SJSA1 (cell line): ENCODE measurements around the gene CAMTA1. TPM values are rescaled to one million over a fixed set of nuclear protein-coding genes. Genes with fewer than 3 reads are reported as not detected.
A peak's percentile ranks its signal among the peaks of the same experiment; 100 is the strongest.
"Not testable (repeated sequence)": the region's sequence is repeated elsewhere in the genome, so short reads cannot be mapped to it uniquely, and the experiment has no call there.

ENCODE experiments used
- DNase-seq, 2 experiments: peaks; one replicate each; pipeline ENCODE4 v3.0.0-alpha.2; 2015 to 2020; ENCODE audit warnings: low spot score in 2 of 2, low read depth in 1 of 2
- H3K27ac ChIP-seq: fragments of 250-450 bp; sonication (Bioruptor Pico); 2 replicates; pipeline ENCODE4 v1.5.1; 2020; ENCODE audit warnings: mild to moderate bottlenecking, moderate library complexity
- H3K27me3 ChIP-seq: fragments of 250-450 bp; sonication (Bioruptor Pico); replicated peaks from 2 replicates; pipeline ENCODE4 v1.5.1; 2020; ENCODE audit warnings: mild to moderate bottlenecking, moderate library complexity
- H3K36me3 ChIP-seq: fragments of 250-450 bp; sonication (Bioruptor Pico); 2 replicates; pipeline ENCODE4 v1.5.1; 2020; ENCODE audit warnings: mild to moderate bottlenecking
- H3K4me1 ChIP-seq: fragments of 250-450 bp; sonication (Bioruptor Pico); replicated peaks from 2 replicates; pipeline ENCODE4 v1.6.1; 2021; ENCODE audit warnings: mild to moderate bottlenecking
- H3K4me3 ChIP-seq: fragments of 250-450 bp; sonication (Bioruptor Pico); 2 replicates; pipeline ENCODE4 v1.5.1; 2020; ENCODE audit warnings: mild to moderate bottlenecking
- H3K9me3 ChIP-seq: fragments of 250-450 bp; sonication (Bioruptor Pico); replicated peaks from 2 replicates; pipeline ENCODE4 v1.5.1; 2020; ENCODE audit warnings: mild to moderate bottlenecking
- total RNA-seq: library from RNA; depleted of rRNA; stranded (reverse); fragments of >200 nt; shearing (Covaris generic); gene quantifications from 2 replicates; pipeline ENCODE4 v1.2.3, GENCODE V29; 2014

CAMTA1 gene
- total RNA-seq, 1 experiment from 2014 or later: 136 TPM

DNA sequence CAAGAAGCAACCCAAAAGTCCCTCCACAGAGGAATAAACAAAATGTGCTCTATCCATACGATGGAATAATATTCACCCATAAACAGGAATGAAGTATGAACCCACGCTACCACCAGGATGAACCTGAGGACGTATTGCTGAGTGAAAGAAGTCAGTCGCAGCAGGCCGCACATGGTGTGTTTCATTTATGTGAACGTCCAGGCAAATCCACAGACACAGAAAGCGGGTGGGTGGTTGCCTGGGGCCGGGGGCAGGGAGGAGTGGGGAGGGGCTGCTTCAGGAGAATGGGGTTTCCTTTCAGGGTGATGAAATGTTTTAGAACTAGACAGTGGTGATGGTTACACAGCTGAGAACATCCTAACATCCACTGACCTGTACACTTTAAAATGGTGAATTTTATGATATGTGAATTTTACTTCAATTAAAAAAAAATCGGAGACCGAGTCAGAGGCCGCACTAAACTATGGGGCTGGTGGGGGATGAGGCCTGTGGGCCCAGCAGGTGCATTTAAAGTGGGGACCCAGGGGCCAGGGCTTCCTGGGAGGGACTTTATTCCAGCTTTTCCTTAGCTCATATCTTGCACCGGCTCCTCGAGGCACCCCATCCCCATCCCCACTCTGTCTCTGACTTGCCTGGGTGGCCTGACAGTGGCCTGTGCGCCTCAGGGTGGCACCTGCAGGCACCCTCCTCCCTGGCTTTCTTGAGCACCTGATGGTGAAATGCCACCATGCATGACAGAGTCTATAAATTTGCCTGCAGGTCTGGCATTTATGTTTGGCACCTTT, 593.3 kb downstream of the CAMTA1 start:
- Histone ChIP-seq H3K27me3 (no peaks in the 10 kb centered on the region), H3K4me1 (no peaks in the 10 kb centered on the region), H3K27ac (no peak overlapping the region), H3K4me3 (no peak overlapping the region), H3K9me3 (no peaks in the 10 kb centered on the region), H3K36me3 (no peaks in the 10 kb centered on the region)
- DNase-seq: peak in 1 of 2 experiments; percentile 25

DNA sequence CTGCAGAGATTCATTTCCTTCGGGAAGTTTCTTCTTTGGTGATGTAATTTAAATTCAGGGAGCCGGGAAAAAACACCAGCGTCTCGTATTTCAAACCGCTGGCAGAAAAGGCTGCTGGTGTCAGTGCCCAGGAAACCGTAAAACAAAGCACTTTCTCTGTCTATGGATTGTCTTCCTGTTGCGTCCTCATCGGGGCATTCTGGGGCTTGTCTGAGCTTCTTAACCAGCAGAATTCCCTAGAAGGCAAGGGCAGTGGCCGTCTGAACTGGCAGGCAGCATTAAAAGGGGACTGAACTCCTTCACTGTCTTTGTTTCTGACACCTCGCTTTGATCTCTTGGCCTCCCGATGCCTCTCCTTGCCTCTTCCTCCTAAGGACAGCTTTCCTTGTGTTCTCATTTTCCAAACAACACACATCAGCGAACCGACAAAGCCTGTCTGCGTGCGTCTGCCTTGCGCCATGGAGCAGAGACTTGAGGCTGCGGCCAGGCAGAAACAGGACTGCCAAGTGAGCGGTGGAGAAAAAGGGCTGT, 594.3 kb downstream of the CAMTA1 start:
- H3K27me3 ChIP-seq: no peaks in the 10 kb centered on the region
- no peaks in the 10 kb centered on the region for H3K36me3 ChIP-seq
- no peak overlapping the region for H3K4me3 ChIP-seq
- H3K27ac ChIP-seq: no peak overlapping the region
- H3K9me3 ChIP-seq: no peaks in the 10 kb centered on the region
- DNase-seq: peak in 1 of 2 experiments; percentile 33
- no peaks in the 10 kb centered on the region for H3K4me1 ChIP-seq

DNA sequence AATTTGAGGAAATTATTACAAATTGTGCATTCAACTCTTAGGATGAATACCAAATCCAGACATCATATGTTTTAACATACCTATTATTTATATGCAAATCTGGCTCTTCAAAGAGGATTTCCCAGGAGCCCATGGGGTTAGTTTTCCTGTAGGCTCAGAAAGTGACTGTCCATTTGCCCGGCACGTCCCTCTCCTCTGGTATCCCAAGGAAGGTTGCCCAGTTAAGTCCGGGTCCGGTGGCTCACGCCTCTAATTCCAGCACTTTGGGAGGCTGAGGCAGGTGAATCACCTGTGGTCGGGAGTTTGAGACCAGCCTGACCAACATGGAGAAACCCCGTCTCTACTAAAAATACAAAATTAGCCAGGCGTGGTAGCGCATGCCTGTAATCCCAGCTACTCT, 594.8 kb downstream of the CAMTA1 start:
- not testable (repeated sequence) for H3K9me3 ChIP-seq, H3K36me3 ChIP-seq, H3K4me1 ChIP-seq, H3K27me3 ChIP-seq, H3K4me3 ChIP-seq, H3K27ac ChIP-seq
- DNase-seq: peak in 1 of 2 experiments; percentile 29

DNA sequence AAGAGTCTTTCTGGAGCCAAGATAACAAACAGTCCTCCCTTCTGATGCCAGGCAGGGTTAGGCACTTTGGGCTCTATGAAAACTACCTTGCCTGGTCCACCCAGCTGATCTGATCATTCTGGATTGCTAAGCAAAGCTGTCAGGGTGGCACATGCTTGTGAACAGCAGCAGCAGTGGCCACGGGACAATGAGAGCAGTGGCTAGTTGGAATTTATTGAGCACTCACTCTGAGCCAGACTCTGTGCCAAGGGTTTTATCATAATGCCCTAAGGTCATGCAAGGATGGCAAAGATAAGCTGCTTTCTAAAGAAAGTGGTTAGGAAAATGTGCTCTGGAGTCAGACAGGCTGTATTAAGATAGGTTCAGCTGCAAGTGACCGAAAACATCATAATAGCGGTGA, 595.5 kb downstream of the CAMTA1 start:
- H3K4me1 ChIP-seq: no peaks in the 10 kb centered on the region
- H3K36me3 ChIP-seq: no peaks in the 10 kb centered on the region
- no peaks in the 10 kb centered on the region for H3K27me3 ChIP-seq
- H3K27ac ChIP-seq: no peak overlapping the region
- no peaks in the 10 kb centered on the region for H3K9me3 ChIP-seq
- DNase-seq: peak in 1 of 2 experiments; percentile 28
- H3K4me3 ChIP-seq: no peak overlapping the region

DNA sequence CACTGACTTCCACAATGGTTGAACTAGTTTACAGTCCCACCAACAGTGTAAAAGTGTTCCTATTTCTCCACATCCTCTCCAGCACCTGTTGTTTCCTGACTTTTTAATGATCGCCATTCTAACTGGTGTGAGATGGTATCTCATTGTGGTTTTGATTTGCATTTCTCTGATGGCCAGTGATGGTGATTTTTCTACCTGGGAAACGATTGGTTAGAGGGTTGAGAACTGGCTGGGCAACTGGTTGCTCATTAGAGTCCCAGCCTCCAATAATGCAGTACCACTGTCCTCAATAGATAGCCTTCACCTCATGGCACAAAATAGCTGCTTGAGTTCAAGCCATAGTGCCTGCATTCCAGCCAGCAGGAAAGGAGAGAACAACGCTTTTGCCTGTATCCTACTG, 596.5 kb downstream of the CAMTA1 start:
- DNase-seq: peak in 1 of 2 experiments; percentile 7
- H3K9me3 ChIP-seq, H3K27me3 ChIP-seq, H3K4me1 ChIP-seq, H3K36me3 ChIP-seq, H3K27ac ChIP-seq, H3K4me3 ChIP-seq: not testable (repeated sequence)

DNA sequence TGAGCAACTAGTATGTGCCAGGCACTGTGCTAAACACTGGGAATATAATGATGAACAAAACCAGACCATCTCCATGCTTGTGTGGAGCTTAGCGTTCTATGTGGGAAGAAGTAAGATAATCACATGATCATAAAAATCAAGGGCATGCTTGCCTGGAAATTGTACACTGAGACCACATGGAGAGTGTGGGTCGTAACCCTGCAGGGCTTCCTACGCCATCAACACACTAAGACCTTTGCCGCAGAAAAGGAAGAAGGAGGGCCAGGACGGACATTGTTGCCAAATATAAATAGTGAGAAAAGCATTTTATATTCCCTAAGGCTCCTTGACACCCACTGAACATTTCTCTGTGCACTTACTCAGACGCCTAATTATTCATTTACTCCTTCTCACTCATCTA, 597.7 kb downstream of the CAMTA1 start:
- H3K27ac ChIP-seq: no peak overlapping the region

DNA sequence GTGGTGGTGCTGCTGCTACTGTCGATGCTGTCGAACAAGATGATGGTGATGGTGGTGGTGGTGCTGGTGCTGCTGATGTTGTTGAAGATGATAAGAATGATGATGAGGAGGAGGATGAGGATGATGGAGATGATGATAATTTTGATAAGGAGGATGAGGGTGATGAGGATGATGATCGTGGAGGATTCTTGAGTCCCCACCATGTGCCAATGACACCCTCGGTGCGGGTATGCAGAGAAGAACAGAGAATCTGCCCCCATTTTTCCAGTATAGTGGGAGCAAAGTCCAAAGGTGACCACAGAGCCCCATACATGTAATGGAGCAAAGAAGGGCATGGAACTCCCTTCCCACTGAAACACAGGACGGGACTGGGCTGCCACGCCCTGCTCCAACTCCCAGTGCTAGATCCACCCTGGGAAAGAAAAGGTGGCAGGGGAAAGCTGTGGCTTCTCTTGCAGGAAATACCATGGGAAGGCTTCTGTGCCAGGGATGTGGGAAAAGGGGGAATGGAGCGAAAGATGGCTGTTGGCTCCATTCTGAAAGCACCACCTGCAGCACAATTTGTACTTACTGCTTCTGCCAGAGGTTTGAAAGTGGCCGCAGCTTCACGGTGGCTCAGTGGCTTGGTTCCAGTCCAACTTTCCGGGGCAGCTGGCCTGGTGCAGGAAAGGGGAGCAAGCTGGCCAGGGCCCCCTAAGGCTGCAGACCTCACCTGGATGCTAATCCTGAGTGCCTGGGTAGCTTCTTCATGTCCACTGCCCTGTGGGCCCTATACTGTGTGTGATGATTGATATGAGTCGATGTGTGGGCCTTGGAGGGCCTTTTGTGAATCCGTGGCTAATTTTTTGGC, 598.6 kb downstream of the CAMTA1 start:
- H3K9me3 ChIP-seq: no peaks in the 10 kb centered on the region
- no peak overlapping the region for H3K4me3 ChIP-seq
- no peak overlapping the region for H3K27ac ChIP-seq
- no peaks in the 10 kb centered on the region for H3K4me1 ChIP-seq
- no peaks in the 10 kb centered on the region for H3K27me3 ChIP-seq
- H3K36me3 ChIP-seq: no peaks in the 10 kb centered on the region
- DNase-seq: peak in 1 of 2 experiments; percentile 33

More for the DNA sequence above, 597.7 kb downstream of the CAMTA1 start:
- H3K4me3 ChIP-seq: no peak overlapping the region
- H3K9me3 ChIP-seq: no peaks in the 10 kb centered on the region
- H3K27me3 ChIP-seq: no peaks in the 10 kb centered on the region
- no peak for DNase-seq
- H3K36me3 ChIP-seq: no peaks in the 10 kb centered on the region
- no peaks in the 10 kb centered on the region for H3K4me1 ChIP-seq

DNA sequence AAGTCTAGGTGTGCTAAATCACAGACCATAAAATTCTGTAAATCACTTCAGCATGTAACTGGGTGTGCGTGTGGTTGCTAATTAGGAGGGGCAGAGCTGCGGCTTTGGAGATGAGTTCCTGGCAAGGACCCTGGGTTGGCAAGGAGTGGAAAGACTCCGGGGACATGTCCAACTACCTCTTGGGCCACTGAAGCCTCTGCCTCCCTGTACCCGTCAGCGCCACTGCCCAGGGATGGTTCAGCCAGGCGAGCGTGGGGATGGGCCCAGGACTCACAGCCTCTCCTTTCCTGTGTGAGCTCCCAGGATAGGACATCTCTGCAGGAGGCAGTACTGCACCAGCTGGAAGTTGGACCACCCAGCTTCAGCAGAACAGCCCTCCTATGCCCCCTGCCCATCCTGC, 599.4 kb downstream of the CAMTA1 start:
- Histone ChIP-seq H3K4me3 (no peak overlapping the region), H3K36me3 (no peaks in the 10 kb centered on the region), H3K27me3 (no peaks in the 10 kb centered on the region), H3K4me1 (no peaks in the 10 kb centered on the region), H3K9me3 (no peaks in the 10 kb centered on the region), H3K27ac (no peak overlapping the region)
- peak in 1 of 2 experiments; percentile 36 for DNase-seq

DNA sequence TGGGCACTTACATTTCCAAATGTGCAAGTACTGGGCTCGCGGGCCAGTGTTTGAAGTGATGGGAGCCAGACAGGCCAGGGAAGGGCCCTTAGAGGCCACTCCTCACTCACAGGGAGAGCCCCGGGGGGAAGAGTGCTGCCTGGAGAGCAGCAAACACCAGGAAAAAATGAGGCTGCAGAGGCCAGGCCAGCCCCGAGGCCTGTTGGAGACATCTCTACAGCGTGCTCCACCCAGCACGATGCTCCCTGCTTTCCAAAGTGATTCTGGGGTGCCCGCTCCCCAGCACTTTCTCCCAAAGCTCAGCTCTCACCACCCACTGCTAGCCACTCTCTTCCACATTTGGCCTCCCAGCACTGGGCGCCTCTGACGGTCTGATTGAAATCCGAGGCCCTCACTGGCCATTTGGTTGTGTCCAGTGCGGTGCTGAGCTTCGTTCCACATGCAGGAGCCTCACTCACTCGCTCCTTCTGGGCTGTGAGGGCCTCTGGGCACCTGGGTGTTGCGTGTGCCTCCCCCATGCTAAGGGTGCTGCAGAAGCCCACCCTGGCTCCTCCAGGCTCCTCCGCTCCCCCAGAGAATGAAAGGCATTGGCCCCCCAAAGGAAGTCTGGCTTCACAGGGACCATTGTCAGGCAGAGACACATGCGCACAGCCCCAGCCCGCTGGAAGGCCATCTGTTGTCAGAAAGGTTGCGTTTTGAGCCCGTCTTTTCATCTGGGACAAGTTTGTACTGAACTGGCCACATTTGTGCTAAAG, 600.4 kb downstream of the CAMTA1 start:
- H3K4me3 ChIP-seq: no peak overlapping the region
- H3K4me1 ChIP-seq: no peaks in the 10 kb centered on the region
- no peak overlapping the region for H3K27ac ChIP-seq
- DNase-seq: peak in 1 of 2 experiments; percentile 34
- no peaks in the 10 kb centered on the region for H3K36me3 ChIP-seq
- H3K27me3 ChIP-seq: no peaks in the 10 kb centered on the region
- no peaks in the 10 kb centered on the region for H3K9me3 ChIP-seq

DNA sequence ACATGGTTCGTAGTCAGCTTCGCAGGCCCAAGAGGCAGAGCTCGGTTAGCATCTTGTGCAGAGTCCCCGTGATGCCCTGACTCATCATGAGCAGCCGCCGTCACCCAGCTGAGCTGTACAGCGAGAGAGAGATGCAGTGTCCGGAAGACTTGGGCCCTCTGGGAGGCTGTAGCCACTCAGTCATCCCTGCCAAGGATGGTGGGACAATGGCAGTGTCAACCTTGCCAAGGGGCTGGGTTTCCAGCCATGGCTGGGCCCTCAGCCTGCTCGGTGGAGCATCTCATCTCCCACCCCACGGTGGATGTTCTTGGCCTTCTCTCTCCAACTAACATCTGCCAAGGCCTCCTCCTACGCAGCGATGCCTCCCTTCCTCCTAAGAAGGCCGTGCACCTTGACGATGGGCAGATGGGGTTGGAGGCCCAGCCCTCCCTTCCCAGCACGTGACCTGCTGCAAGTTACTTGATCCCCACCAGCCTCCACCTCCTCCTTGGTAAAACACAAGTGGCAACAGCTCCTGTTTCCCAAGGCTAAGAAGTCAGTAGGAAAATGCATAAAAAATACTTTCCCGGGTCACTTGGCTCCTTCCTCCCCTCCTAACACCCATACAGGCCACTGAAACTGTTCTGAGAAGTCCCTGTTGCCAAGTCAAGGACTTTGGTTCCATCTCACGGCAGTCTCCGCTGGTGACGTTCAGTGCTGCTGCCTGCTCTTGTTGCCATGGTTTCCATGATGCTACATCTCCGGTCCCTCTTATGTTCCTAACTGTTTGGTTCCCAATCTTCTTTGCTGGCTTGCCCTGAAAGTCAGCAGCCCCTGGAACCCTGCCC, 601.2 kb downstream of the CAMTA1 start:
- DNase-seq: peak in 1 of 2 experiments; percentile 30
- H3K4me3 ChIP-seq: no peak overlapping the region
- no peaks in the 10 kb centered on the region for H3K36me3 ChIP-seq
- no peak overlapping the region for H3K27ac ChIP-seq
- no peaks in the 10 kb centered on the region for H3K27me3 ChIP-seq
- no peaks in the 10 kb centered on the region for H3K9me3 ChIP-seq
- H3K4me1 ChIP-seq: no peaks in the 10 kb centered on the region

DNA sequence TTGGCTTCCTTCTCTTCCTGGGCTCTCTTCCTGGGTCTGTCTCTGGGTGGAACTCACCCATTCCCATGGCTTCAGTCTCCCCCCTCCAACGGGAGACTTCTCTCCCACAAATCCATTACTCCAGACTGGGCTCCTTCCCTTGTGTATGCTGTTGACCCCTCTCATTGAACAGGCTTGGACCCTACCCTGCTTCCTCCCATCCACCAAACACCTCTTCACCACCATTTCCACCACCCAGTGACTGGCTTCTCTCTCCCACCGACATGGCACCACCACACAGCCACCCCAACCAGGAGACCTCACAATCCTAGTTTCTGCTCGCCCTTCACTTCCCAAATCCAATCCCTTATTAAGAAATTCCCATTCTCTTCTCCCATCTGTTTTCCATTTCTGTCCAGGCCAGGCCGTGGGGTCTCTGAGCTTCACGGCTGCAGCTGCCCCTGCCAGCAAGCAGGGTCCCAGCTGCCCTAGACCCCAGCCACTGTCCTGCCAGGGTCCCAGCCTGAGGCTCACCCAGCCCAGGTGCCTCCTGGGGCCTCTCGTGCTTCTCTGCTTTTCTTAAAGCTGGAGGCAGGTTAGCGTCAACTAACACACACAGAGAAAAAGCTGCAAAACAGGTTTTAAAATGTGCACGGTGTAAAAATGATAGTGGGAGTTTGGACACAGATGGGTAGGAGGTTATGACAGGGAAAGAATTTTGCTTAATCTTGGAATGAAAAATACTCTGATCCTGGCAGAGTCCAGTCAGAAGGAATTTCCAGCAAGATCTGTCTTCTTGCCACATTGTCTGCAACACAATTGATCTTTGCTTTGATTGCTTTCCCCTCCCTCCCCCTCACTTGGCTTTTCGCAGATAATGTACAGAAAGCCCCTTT, 602.0 kb downstream of the CAMTA1 start:
- Histone ChIP-seq H3K9me3 (no peaks in the 10 kb centered on the region), H3K4me3 (no peak overlapping the region), H3K4me1 (no peaks in the 10 kb centered on the region), H3K27me3 (no peaks in the 10 kb centered on the region), H3K27ac (no peak overlapping the region), H3K36me3 (no peaks in the 10 kb centered on the region)
- peak in 1 of 2 experiments; percentile 16 for DNase-seq

DNA sequence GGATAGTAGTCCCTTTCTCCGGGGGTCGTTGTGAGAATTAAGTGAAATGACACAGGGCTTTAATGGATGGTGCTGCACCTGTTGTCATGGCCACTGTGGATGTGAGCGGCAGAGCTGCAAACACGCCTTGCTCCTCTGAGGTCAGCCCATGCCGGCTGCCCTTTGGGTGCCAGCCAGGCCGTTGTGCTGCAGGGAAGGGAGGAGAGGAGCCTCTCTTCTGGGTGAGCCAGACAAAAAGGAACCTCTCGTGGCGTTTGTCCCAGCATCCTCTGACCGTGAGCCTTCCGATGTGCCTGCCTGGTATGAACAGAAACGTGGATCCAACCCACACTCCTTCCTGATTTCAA, 602.9 kb downstream of the CAMTA1 start:
- Histone ChIP-seq H3K27me3 (no peaks in the 10 kb centered on the region), H3K4me3 (no peak overlapping the region), H3K9me3 (no peaks in the 10 kb centered on the region), H3K27ac (no peak overlapping the region), H3K36me3 (no peaks in the 10 kb centered on the region), H3K4me1 (no peaks in the 10 kb centered on the region)
- peak in 1 of 2 experiments; percentile 24 for DNase-seq
